Activated CD8-positive, alpha-beta memory T cell treated with anti-CD3 and anti-CD28 coated beads, Interleukin-2, amount 50 U/mL, for 1 hour (primary cell): ENCODE measurements around the gene ZC3HAV1L.
A peak's percentile ranks its signal among the peaks of the same experiment; 100 is the strongest.
"Not testable (repeated sequence)": the region's sequence is repeated elsewhere in the genome, so short reads cannot be mapped to it uniquely, and the experiment has no call there.

Experiments
- DNase-seq: peaks from one replicate; pipeline ENCODE4 v3.0.0-alpha.2; 2020; ENCODE audit errors: extremely low read depth

ZC3HAV1L gene

GRCh38 chr7:139054101-139054500, 18.3 kb upstream of the ZC3HAV1L start:
- DNase-seq: no peak

- no peak for DNase-seq
Observed at GRCh38 chr7:139051655-139052054, 15.8 kb upstream of the ZC3HAV1L start.

- DNase-seq: no peak
Observed at GRCh38 chr7:139049936-139050335, 14.1 kb upstream of the ZC3HAV1L start.

- DNase-seq: no peak
Observed at GRCh38 chr7:139049111-139049510, 13.3 kb upstream of the ZC3HAV1L start.

- DNase-seq: no peak
Observed at GRCh38 chr7:139047970-139048369, 12.1 kb upstream of the ZC3HAV1L start.

- no peak for DNase-seq
Observed at GRCh38 chr7:139046143-139046542, 10.3 kb upstream of the ZC3HAV1L start.

- DNase-seq: no peak
Observed at GRCh38 chr7:139044813-139045794, 9.3 kb upstream of the ZC3HAV1L start.

GRCh38 chr7:139043823-139044812, 8.3 kb upstream of the ZC3HAV1L start:
- peak; percentile 51 for DNase-seq

- DNase-seq: no peak
Observed at GRCh38 chr7:139041378-139042085, 5.7 kb upstream of the ZC3HAV1L start.

- DNase-seq: no peak
Observed at GRCh38 chr7:139038691-139039090, 2.8 kb upstream of the ZC3HAV1L start.

GRCh38 chr7:139036901-139037300, 1.1 kb upstream of the ZC3HAV1L start:
- DNase-seq: no peak

GRCh38 chr7:139034855-139035585, 822 bp downstream of the ZC3HAV1L start:
- DNase-seq: no peak

- no peak for DNase-seq
Observed at GRCh38 chr7:139034336-139034735, 1.5 kb downstream of the ZC3HAV1L start.

GRCh38 chr7:139033346-139034114, 2.3 kb downstream of the ZC3HAV1L start:
- DNase-seq: no peak

- no peak for DNase-seq
Observed at GRCh38 chr7:139032473-139032872, 3.4 kb downstream of the ZC3HAV1L start.

- DNase-seq: no peak
Observed at GRCh38 chr7:139029353-139029752, 6.5 kb downstream of the ZC3HAV1L start.

- DNase-seq: no peak
Observed at GRCh38 chr7:139026551-139026950, 9.3 kb downstream of the ZC3HAV1L start.

- not testable (repeated sequence) for DNase-seq
Observed at GRCh38 chr7:139025861-139026260, 10.0 kb downstream of the ZC3HAV1L start.

- no peak for DNase-seq
Observed at GRCh38 chr7:139023076-139023475, 12.8 kb downstream of the ZC3HAV1L start.

- DNase-seq: no peak
Observed at GRCh38 chr7:139022286-139022685, 13.6 kb downstream of the ZC3HAV1L start.
